Heart right ventricle (tissue), 16 donors: ENCODE results near the gene ITSN1. TPM values are rescaled to one million over a fixed set of nuclear protein-coding genes. Genes with fewer than 3 reads are reported as not detected.

Source experiments
- ATAC-seq, 8 donors: fragments of 200-7000 bp; cut with Tn5 transposase; one replicate each; pipeline ENCODE4 v1.9.1; 2020; ENCODE audit warnings: mild to moderate bottlenecking in 8 of 8, moderate library complexity in 8 of 8, moderate number of reproducible peaks in 1 of 8
- DNase-seq, 2 donors: peaks; one replicate each; pipeline ENCODE4 v3.0.0-alpha.2; 2020
- H3K27ac ChIP-seq, 10 donors: fragments of 200-600 bp; sonication (generic) in 2 of 10; one replicate each; pipeline versions ENCODE4 v1.5.0 to v1.8.0; 2020 to 2022; ENCODE audit warnings: mild to moderate bottlenecking in 3 of 10
- H3K27me3 ChIP-seq, 7 donors: fragments of 200-600 bp; one replicate each; pipeline ENCODE4 v1.8.0; 2021 to 2022; ENCODE audit warnings: mild to moderate bottlenecking in 2 of 7
- H3K36me3 ChIP-seq, 9 donors: fragments of 200-600 bp; sonication (generic) in 1 of 9; one replicate each; pipeline versions ENCODE4 v1.5.0 to v1.8.0; 2020 to 2022; ENCODE audit warnings: mild to moderate bottlenecking in 2 of 9
- H3K4me1 ChIP-seq, 9 donors: fragments of 200-600 bp; sonication (generic) in 1 of 9; one replicate each; pipeline versions ENCODE4 v1.5.0 to v1.8.0; 2020 to 2022; ENCODE audit warnings: mild to moderate bottlenecking in 4 of 9
- H3K4me3 ChIP-seq, 10 donors: fragments of 200-600 bp; sonication (generic) in 2 of 10; one replicate each; pipeline versions ENCODE4 v1.5.0 to v1.8.0; 2020 to 2022; ENCODE audit warnings: mild to moderate bottlenecking in 7 of 10, moderate library complexity in 2 of 10
- H3K9me3 ChIP-seq, 11 donors: fragments of 200-600 bp in 10 of 11; sonication (generic) in 2 of 11; one replicate each; pipeline versions ENCODE4 v1.5.0 to v1.8.0; 2013 to 2022; ENCODE audit warnings: mild to moderate bottlenecking in 2 of 11, control low read depth in 1 of 11, moderate library complexity in 1 of 11
- WGBS, 2 donors: extraction: QIAGEN DNeasy Blood & Tissue Kit; methylation state at CpG; one replicate each; pipeline ENCODE4 v1.1.7; 2013; ENCODE audit warnings: inconsistent platforms in 1 of 2; 5-methylcytosine and 5-hydroxymethylcytosine counted together
- intact Hi-C, 10 donors: fragments of 100-400 bp; cut with DNase I; formaldehyde crosslinking; loops; one replicate each; pipeline versions ENCODE4 v1.11.1 to v1.14.2; 2022
- polyA plus RNA-seq, 2 donors: library from polyadenylated mRNA; stranded (reverse); fragments of 200-250 nt; gene quantifications; one replicate each; pipeline ENCODE4 v1.2.3, GENCODE V29; 2013
- total RNA-seq, 10 donors: library from RNA; stranded (reverse); fragmentation: NEBNext Ultra II Directional in 3 of 10; extraction: Animal tissue kit (Norgen Biotek cat#: 25700) in 3 of 10; gene quantifications; one replicate each; pipeline versions ENCODE4 v1.2.1 to v1.2.4, GENCODE V29; 2021 to 2023
- TF ChIP-seq, protein P1 (sequence below), 9 donors: fragments of 200-600 bp; sonication (generic) in 2 of 9; IDR thresholded peaks; one replicate each; pipeline versions ENCODE4 v1.5.0 to v1.8.0; 2021 to 2022; ENCODE audit warnings: antibody characterized with exemption in 9 of 9, mild to moderate bottlenecking in 5 of 9, moderate library complexity in 1 of 9
- donor health status: Arrhythmogenic right ventricular cardiomyopathy.
- donor health status: ischemic (EF 13 %, LVEDD 7.1; RV severe dilation, severe dysfunction).
- donor health status: healthy with polysubstance abuse.
- donor health status: DM: no; HTN: yes; CAD: no.
- donor health status: DM: no; HTN: no; CAD: no.
- donor health status: ischemic (EF 25% LVEDD 6.9; RV normal size, moderate dysfunction).
- donor health status: ischemic (EF 25% LVEDD 5.7; RV mildly dilated, moderate dysfunction).
- donor health status: healthy.
- donor health status: DM: yes; HTN: yes; CAD: no.
- donor health status: Ischemic cardiomyopathy.
- donor health status: ischemic (EF 35%, LVEDD 5.7; RV mildly dilated, moderate dysfunction).
- donor health status: nonischemic (EF 11% LVEDD 7.7; RV severe dilation, severe dysfunction).
- donor health status: DM: yes; HTN: yes; CAD: no.
- donor health status: PGD.
- donor health status: ischemic (EF 29% LVEDD 5.4; RV normal size, mild dysfunction).
- donor health status: nonischemic (EF 23%, LVEDD 6.1; RV moderate dilation, normal function).

The ITSN1 gene
- total and polyA plus RNA-seq, 12 donors = 14.6 to 47.3 (median 32.3) TPM

DNA sequence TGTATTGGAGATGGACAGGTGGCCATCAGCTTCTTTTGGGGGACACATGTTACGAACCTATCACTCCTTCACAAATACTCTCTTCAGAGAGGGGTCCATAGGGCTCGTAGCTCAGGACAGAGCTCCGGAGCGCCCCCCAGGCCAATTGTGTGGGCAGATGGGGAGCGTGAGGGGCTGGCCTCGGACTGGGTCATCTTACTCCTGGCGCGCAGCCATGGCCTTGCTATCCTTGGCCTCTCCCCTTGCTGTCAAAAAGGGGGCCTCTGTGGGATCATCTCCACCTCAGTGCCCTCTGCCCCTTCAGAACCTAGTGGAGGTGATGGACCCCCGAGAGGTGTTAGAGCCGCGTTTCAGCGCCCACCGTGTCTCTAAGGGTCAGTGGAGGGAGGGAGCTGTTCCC is 238.3 kb downstream of the ITSN1 start:
- H3K4me3 ChIP-seq = no peak overlapping the region
- intact Hi-C loops = no loop called here
- H3K36me3 ChIP-seq = no peaks in the 10 kb centered on the region
- TF ChIP-seq, protein P1, sequence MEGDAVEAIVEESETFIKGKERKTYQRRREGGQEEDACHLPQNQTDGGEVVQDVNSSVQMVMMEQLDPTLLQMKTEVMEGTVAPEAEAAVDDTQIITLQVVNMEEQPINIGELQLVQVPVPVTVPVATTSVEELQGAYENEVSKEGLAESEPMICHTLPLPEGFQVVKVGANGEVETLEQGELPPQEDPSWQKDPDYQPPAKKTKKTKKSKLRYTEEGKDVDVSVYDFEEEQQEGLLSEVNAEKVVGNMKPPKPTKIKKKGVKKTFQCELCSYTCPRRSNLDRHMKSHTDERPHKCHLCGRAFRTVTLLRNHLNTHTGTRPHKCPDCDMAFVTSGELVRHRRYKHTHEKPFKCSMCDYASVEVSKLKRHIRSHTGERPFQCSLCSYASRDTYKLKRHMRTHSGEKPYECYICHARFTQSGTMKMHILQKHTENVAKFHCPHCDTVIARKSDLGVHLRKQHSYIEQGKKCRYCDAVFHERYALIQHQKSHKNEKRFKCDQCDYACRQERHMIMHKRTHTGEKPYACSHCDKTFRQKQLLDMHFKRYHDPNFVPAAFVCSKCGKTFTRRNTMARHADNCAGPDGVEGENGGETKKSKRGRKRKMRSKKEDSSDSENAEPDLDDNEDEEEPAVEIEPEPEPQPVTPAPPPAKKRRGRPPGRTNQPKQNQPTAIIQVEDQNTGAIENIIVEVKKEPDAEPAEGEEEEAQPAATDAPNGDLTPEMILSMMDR (IDR thresholded peaks at IDR 0.05) = no peak
- no peaks in the 10 kb centered on the region for H3K4me1 ChIP-seq
- DNase-seq (no peak), ATAC-seq (no peak)
- H3K27ac ChIP-seq = no peak overlapping the region
- 88 to 89% methylated on average over 13 of the region's 13 CpGs for WGBS, 2 donors
- H3K27me3 ChIP-seq = peaks cover 0 to 4% (median 0%) of the 10 kb centered on the region in 7 donors
- no peaks in the 10 kb centered on the region for H3K9me3 ChIP-seq

DNA sequence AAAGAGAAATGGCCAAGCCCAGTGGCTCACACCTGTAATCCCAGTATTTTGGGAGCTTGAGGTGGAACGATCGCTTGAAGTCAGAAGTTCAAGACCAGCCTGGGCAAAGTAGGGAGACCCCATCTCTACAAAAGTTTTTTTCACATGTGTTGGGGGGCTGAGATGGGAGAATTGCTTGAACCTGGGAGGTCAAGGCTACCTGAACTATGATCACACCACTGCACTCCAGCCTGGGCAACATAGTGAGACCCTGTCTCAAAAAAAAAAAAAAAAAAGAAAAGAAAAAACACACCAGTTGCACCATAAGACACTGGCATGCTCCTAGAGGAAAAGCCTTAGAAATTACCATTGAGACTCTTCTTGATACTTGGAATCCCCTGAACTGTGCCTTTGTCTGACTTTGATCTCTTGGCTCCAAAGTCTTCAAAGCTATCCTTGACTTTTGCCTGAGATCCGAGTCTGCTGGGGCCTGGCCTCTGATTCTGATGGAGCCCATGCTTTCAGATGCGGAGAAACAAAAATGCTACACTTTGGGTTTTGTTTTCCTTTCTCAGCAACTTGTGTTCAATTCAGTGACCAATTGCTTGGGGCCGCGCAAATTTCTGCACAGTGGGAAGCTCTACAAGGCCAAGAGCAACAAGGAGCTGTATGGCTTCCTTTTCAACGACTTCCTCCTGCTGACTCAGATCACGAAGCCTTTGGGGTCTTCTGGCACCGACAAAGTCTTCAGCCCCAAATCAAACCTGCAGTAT is 239.6 kb downstream of the ITSN1 start:
- TF ChIP-seq, protein P1 (IDR thresholded peaks at IDR 0.05) = no peak
- no peaks in the 10 kb centered on the region for H3K36me3 ChIP-seq
- no peaks in the 10 kb centered on the region for H3K9me3 ChIP-seq
- intact Hi-C loops = no loop called here
- no peaks in the 10 kb centered on the region for H3K4me1 ChIP-seq
- ATAC-seq (no peak), DNase-seq (no peak)
- 71 to 74% methylated on average over 9 of the region's 9 CpGs for WGBS, 2 donors
- peaks cover 0 to 6% (median 0%) of the 10 kb centered on the region in 7 donors for H3K27me3 ChIP-seq
- no peak overlapping the region for H3K4me3 ChIP-seq
- no peak overlapping the region for H3K27ac ChIP-seq

DNA sequence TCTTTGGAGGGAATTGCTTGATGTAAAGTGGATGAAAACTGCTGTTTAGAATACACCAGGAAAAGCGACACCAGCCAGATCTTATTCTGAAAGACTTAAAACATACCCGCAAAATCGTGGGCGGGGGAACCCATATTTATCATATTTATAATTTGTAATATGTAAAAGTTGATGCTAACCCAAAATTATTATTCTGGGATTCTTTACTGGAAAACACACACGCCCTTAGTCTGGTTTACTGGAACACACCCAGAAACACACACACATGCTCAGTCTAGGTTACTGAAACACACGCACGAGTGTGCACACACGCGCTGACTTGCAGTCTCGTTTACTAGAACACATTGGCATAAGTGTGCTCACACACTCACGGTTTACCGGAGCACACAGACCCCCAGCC is 240.8 kb downstream of the ITSN1 start:
- no peak for DNase-seq
- WGBS, 2 donors = 90 to 91% methylated on average over 12 of the region's 12 CpGs

DNA sequence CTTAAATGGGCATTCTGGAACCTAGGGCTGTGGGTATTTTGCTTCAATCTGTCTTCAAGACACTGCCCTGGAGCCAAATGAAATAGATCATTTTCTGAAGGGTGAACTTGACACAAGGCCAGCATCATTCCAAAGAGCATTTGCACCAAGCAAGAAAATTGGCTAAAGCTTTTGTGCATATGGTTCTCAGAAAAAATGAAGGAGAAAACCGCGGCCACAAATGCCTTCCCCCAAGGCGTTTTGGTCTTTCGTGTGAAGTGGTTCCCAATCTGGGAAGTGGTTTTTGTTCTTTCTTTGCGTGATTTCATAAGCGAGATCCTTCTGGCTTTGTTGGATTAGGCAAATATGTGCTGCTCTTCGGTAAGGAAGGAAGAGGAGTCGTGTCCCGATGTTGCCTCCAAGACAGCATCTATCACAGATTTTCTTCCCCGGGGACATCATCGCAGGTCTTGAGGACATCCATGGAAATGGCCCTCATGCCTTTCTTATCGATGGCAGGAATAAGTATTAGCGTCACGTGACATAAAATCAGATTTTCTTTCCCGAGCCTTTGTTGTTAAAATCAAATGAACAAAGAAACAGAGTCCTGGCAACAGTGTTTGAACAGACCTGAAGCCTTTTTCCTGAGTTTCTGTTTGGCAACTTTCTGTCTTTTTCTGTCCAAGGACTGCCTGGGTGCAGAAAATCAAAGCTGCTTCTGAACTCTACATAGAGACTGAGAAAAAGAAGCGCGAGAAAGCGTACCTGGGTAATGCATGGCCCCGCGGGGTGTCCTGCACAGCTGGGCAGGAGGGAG is 242.3 kb downstream of the ITSN1 start:
- H3K27ac ChIP-seq = no peak overlapping the region
- H3K27me3 ChIP-seq = peaks cover 0 to 6% (median 0%) of the 10 kb centered on the region in 7 donors
- no peaks in the 10 kb centered on the region for H3K36me3 ChIP-seq
- no peak for DNase-seq
- TF ChIP-seq, protein P1 (IDR thresholded peaks at IDR 0.05) = no peak
- H3K9me3 ChIP-seq = no peaks in the 10 kb centered on the region
- no peak for ATAC-seq
- no peaks in the 10 kb centered on the region for H3K4me1 ChIP-seq
- whole genome bisulfite sequencing, 2 donors = 75 to 83% methylated on average over 20 of the region's 20 CpGs
- H3K4me3 ChIP-seq = no peak overlapping the region
- intact Hi-C loops = no loop called here

More for the DNA sequence above, 240.8 kb downstream of the ITSN1 start:
- H3K27me3 ChIP-seq = peaks cover 0 to 6% (median 0%) of the 10 kb centered on the region in 7 donors
- no peak for ATAC-seq
- intact Hi-C loops = no loop called here
- no peaks in the 10 kb centered on the region for H3K4me1 ChIP-seq
- no peak overlapping the region for H3K27ac ChIP-seq
- no peak overlapping the region for H3K4me3 ChIP-seq
- no peaks in the 10 kb centered on the region for H3K36me3 ChIP-seq
- TF ChIP-seq, protein P1 (IDR thresholded peaks at IDR 0.05) = no peak
- no peaks in the 10 kb centered on the region for H3K9me3 ChIP-seq
